ENCODE results near the gene OR2J1. TPM values are rescaled to one million over a fixed set of nuclear protein-coding genes. Genes with fewer than 3 reads are reported as not detected.
"Not testable (repeated sequence)": the region's sequence is repeated elsewhere in the genome, so short reads cannot be mapped to it uniquely, and the experiment has no call there.

The OR2J1 gene
- not detected in 2 replicates for total RNA-seq (2014; rRNA removed; shearing (Covaris generic))

DNA sequence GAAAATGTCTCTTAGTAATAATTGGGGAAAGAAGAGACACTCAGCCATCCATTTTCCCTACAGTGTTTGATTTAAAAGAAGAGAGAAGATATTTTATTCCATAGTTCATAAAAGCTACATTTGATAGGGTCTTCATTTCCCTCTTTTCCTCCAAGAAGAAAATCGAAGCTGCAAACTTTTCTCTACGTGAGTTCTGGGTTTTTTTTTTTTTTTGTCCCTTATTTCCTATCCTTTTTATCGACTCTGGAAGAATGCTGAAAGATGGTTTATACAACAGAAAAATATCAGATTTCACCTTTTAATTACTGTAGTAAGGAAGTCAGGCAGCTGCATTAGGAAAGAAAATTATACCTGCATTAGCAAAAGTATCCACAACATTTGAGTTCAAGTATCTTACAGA is at the start of gene OR2J1:
OR2J1 (plus strand) TSS at position 301 of the 400 bp plus-strand sequence. CDS start 1,453 bp downstream, outside the sequence.
- DNase-seq (ENCODE audit: low spot score), result no peak

DNA sequence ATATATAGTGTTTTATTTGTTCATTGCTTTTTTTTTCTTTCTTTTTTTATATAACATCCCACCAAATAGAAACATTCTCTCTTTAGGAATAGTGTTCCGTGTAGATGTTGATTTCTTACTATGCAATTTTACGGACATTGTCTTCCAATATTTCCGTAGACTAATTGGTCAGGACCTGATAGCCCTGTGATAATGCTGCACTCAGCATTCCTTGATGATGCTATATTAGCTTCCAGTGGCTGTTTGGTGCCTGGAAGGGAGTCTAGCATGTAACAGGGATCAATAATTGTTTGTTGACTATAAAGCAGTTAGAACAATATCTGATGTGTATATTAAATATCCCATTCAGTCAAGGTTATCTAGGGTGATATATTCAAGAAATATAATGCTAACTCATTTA is 47.6 kb upstream of the OR2J1 start:
- no peak for DNase-seq (ENCODE audit: low spot score)

DNA sequence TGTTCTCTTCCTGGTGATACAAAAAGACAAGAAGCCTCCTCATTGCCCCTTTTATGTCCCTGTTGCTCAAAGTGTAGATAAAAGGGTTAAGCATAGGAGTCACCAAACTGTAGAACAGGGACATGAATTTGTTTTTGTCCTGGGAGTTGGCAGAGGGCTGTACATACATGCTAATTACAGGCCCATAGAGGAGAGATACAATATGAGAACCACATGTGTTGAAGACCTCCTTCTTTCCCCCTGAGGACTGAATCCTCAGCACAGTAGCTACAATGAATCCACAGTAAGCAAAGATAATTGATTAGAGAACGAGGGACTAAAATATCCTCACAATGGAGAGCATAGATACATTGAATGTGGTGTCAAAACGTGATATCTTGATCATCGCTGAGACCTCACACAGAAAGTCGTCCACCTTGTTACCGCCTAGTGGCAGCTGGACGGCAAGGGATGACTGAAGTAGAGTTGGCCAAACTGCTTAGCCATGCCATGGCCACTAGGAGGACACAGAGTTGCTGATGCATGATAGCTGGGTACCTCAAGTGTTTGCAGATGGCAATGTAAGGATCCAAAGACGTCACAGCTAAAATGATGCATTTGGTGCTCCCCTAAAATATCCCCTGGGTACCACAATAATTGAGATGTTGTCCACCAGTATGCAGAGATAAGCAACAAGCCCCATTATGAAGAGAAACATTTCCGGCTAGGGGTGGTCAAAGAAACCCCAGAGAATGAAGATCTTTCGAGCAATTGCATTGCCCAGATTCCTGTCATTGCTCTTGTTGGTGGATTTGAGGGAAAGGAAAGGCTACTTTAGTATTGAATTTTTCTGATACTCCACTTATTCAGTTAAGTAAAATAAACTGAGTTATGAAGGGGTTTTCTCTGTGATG is 27.2 kb upstream of the OR2J1 start:
- peak; percentile 28 for DNase-seq (ENCODE audit: low spot score)

DNA sequence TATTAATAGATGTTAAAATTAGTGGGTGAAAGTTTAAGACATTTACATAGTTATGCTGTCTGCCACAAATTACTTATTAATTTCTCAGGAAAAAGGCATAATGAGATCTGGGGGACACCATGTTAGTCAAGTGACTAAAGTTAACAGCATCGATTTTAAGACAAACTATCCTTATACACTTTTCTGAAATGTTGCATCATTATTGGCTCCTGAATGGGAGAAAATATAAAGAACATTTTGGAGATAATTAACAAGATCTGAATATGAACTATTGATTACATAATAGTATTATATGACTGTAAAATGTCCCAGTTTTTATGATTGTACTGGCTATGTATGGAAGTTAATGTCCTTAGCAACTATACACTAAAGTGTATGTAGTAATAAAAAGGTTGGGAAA is 20.1 kb upstream of the OR2J1 start:
- DNase-seq (ENCODE audit: low spot score), result no peak

DNA sequence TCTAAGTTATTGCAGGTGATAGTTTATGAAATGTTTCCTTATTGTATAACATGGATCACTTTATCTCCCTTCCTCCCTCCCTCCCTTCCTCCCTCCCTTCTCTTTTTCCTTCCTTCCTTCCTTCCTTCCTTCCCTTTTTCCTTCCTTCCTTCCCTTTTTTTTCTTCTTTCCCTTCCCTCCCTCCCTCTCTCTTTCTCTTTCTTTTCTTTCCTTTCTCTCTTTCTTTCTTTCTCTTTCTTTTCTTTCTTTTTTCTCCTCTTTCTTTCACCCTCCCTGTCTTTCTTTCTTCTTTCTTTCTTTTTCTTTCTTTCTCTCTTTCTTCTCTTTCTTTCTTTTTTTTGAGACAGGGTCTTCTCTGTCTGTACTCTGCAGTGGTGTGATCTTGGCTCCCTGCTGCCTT is 18.0 kb upstream of the OR2J1 start:
- no peak for DNase-seq (ENCODE audit: low spot score)

DNA sequence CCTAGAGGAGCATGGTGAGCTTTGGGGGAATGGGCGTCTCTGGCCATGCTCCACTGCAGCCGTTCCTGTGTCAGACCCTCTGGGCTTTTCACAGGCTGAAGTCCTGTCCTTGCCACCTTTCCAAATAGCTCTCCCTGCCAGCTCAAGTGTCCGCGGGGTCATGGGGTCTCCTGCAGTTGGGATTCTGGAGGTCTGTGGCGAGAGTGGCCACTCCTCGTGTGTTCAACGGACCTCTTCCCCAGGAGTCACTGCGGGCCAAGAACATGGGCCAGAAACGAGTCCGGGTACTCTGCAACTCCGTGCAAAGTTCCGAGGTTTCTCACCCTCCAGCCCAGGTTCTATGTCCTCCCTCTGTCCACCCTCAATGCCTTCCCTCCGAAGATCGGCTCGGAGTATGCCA is 16.8 kb upstream of the OR2J1 start:
- no peak for DNase-seq (ENCODE audit: low spot score)

DNA sequence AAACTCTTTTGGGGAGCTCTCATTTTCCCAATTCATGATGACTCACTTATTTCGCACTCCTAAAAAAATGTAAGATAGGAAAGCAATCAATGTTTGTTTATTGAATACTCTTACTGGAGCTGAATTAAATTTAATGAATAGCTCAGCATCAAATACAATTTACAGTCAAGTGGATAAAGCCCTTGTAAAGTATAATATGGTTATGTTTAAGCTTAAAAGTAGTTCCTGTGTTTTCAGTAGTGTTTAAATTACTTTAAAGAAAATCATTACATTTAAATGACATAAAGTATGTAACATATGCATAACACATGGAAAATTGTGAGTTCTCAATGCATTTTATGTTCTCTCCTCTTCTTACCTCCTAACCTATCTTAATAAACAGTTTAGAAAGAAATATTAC is 12.1 kb upstream of the OR2J1 start, which contains the start of gene OR2B3:
OR2B3 (minus strand) TSS at position 101 of the 400 bp plus-strand sequence; CDS start at position 36, 65 bp downstream.
- no peak for DNase-seq (ENCODE audit: low spot score)

DNA sequence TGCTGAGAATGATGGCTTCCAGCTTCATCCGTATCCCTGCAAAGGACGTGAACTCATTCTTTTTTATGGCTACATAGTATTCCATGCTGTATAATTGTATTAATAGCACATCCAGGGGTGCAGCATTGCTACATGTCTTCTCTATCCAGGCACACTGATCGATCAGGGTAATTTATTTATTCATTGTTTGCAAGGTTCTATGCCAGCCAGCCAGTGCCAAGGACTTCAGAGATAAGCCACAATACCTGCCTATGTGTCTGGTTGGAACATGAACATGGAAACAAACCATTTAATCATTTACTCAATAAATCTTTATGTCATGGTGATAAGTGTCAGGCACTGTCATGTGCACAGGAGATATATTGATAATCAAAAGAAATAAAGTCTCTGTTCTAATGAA is 6.3 kb upstream of the OR2J1 start:
- no peak for DNase-seq (ENCODE audit: low spot score)

DNA sequence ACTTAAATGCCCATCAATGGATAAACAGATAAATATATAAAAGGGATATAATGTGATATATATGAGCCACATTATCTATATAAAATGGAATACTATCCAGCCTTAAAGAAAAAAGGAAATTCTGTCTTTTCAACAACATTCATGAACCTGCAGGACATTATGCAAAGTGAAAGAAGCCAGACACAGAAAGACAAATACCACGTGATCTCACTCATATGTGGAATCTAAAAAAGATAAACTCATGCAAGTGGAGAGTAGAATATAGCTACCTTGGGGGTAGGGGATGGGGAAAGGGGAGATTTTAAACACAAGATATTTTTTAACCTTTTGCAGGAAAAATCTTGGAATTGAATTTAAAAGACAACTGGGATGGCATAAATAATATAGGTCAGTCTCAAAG is 1.5 kb upstream of the OR2J1 start:
- no peak for DNase-seq (ENCODE audit: low spot score)

DNA sequence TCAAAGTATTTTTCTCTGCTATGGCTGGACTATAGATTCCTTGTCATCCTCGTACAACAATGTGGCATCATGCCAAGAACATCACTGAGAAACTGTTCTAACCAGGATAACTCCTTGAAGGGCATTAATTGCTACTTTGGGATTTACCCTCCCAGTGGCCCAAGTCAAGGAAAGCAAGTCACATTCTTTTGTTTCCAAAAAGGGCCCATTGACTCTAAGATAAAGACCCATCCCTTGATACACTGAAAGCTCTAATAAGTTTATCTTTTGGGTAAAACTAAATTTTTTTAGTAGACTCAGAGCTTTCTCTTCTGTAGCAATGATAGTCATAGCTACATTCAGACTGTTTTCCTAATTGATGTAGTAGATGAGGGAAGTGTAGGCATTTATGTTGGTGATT is 8.5 kb downstream of the OR2J1 start, which contains the start of gene OR2J3:
OR2J3 (plus strand) TSS at position 301 of the 400 bp plus-strand sequence. CDS start 3,833 bp downstream, outside the sequence.
- DNase-seq (ENCODE audit: low spot score), result no peak

DNA sequence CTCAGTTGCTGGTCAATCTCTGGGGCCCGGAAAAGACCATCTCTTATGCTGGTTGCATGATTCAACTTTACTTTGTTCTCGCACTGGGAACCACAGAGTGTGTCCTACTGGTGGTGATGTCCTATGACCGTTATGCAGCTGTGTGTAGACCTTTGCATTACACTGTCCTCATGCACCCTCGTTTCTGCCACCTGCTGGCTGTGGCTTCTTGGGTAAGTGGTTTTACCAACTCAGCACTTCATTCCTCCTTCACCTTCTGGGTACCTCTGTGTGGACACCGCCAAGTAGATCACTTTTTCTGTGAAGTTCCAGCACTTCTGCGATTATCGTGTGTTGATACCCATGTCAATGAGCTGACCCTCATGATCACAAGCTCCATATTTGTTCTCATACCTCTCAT is 12.8 kb downstream of the OR2J1 start:
- DNase-seq (ENCODE audit: low spot score), result no peak

DNA sequence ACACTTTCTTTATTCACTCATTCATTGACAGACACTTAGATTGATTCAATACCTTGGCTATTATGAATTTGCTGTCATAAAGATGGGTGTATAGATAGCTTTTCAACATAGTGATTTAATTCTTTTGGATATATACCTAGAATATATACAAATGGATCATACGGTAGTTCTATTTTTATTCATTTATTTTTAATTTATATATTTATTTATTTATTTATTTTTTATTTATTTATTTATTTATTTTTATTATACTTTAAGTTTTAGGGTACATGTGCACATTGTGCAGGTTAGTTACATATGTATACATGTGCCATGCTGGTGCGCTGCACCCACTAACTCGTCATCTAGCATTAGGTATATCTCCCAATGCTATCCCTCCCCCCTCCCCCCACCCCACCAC is 15.7 kb downstream of the OR2J1 start:
- DNase-seq (ENCODE audit: low spot score), result not testable (repeated sequence)

DNA sequence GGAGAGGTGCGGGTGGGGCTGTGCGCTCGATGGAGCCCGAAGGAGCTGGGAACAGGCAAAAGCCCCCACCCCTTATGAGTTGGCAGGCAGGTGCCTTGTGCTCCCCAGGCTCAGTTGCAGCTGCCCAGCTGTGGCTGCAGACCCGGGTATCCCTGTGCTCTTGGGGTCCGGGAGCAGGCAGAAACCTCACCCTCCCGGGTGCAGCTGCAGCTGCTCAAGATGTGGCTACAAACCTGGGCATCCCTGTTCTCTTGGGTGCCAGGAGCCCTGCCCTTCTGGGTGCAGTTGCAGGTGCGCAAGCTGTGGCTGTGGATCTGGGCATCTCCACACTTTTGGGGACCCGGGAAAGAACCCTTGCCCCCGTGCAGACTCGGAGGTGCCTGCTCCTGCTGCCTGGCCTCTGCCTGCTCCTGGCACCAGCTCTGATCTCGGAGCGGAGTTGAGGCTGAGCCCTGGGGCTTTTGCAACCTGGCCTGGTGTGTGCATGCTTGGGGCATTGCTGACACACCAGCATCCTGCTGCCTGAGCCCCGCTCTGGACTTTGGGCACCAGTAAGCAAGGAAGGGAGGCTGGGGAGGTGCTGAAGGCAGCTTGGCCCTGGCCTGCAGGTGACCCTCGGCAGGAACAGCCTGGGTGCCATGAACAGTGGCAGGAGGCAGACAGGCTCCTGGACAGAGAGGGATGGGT is 30.2 kb downstream of the OR2J1 start:
- no peak for DNase-seq (ENCODE audit: low spot score)

DNA sequence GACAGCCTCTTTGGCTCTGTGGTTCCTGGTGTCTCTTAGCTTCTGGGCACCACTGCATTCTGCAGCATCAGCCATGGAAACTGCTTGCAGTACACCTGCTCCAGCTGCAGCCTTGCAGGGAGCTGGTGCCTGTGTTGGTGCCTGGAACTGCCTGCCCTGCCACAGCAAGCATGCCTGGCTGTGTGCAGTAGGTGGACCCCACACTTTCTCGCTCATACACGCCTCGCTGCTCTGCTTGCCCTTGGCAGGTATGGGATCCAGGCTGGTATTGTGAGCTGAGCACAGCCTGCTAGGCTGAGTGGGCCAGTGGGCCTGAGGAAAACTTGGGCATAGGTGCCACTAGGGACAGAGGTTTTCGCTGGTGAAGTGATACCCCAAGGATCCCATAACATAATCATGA is 31.4 kb downstream of the OR2J1 start:
- no peak for DNase-seq (ENCODE audit: low spot score)

DNA sequence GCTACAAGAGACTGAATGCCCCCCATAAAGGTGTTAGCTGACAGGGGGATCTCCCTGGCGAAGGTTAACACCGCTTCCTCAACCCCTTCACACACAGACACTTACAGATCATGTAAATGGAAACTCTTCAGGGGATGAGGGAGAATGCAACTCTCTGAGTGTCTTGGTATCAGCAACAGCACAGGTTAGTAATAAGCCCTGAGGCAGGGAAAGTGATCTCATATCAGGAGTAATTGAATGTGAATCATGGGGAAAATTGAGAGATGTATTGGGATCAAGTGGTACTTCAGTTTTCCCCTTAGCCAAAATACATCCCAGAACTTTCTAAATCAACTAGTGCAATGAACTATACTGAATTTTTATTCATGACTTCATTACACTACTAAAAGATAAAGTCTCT is 32.4 kb downstream of the OR2J1 start:
- no peak for DNase-seq (ENCODE audit: low spot score)

DNA sequence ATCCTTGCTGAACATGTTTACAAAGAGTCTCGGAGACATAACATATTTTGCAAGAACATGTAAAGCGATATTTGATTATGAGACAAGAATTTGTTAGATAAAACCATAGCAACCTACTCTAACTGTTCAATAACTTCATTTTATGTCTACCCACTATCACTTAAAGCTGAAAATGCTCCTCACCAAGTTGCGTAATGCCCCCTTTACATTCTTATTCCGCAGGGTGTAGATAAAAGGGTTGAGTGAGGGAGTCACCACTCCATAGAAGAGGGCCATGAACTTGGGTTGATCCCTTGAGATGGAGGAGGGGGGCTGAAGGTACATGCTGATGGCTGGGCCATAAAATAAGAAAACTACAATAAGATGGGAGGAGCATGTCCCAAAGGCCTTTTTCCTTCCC is 38.4 kb downstream of the OR2J1 start:
- no peak for DNase-seq (ENCODE audit: low spot score)

DNA sequence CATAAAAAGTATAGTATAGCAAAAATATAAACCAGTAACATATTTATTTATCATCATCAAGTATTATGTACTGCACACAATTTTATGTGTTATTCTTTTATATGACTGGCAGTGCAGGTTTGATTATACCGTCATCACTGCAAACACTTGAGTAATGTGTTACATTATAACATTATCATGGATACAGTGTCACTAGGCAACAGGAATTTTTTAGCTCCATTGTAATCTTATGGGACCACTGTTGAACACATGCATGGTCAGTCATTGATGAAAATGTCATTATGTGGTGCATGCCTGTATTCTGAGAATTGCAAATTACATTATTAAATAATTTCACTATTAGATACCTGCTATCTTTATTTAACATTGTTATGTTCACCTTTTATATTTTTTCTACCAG is 42.3 kb downstream of the OR2J1 start:
- no peak for DNase-seq (ENCODE audit: low spot score)

DNA sequence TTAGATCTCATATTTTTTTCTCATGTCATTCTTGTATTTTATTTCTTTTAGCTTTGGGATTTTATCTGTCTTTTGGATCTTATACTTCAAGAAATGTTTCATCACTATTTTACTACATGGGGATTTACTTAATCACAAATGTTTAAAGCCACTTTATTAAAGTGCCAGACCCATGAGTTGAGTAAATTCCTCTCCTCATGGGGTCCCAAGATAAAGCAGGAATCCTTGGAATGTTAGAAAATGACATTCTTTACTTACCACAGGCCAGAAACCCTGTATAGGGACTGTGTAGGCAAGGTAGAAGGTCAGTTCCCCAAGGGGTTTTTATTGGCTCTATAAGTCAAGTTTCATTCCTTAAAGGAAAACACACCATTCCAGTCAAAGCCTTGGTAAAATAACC is 43.0 kb downstream of the OR2J1 start:
- peak; percentile 85 for DNase-seq (ENCODE audit: low spot score)

DNA sequence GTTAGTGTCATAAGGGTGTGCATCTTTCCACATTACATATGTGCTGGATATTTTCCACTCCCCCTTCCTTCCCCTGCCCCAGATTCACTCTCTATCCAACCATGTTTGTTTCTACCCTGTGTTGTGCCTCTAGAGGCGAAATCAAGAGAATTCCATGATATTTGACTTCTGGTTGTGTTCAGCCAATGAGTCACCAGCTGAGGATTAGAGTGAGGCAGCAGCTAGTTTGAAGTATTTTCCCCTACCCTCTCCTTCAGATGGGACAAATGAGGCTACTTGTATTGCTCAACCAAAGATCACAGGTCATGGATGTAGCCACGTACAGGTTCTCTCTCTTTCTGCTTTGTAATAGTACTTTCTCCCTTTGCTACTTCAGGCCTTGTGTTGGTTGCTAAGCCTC is 46.9 kb downstream of the OR2J1 start:
- peak; percentile 56 for DNase-seq (ENCODE audit: low spot score)

DNA sequence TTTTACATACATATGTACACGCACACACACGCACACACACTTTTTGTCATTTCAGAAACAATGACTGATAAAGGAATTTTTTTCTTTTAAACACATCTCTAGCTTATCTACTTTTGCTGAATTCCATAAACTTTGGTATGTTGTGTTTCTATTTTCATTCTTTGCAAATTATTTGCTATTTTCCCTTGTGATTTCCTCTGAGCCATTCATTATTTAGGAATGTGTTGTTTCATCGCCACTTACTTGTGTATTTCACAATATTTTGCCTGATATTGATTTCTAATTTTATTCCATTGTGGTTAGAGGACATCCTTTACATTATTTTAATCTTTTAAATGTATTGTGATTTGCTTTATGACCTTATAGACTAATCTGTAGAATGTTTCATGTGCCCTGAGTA is 47.8 kb downstream of the OR2J1 start:
- peak; percentile 13 for DNase-seq (ENCODE audit: low spot score)

DNA sequence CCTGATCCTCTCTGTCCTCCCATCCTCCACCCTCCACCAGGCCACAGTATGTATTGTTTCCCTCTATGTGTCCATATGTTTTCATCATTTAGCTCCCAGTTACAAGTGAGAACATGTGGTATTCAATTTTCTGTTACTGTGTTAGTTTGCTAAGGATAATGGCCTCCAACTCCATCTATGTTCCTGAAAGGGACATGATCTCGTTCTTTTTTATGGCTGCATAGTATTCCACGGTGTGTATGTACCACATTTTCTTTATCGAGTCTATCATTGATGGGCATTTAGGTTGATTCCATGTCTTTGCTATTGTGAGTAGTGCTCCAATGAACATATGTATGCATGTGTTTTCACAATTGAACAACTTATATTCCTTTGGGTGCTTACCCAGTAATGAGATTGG is 50.2 kb downstream of the OR2J1 start:
- DNase-seq (ENCODE audit: low spot score), result not testable (repeated sequence)

Data from A172 (cell line).